ENCODE results near the gene GRAMD2B. TPM values are rescaled to one million over a fixed set of nuclear protein-coding genes. Genes with fewer than 3 reads are reported as not detected.

GRAMD2B gene
- total and polyA plus RNA-seq, 3 donors from 2014 or later, result 10.8 to 35.0 (median 23.5) TPM

GRCh38 chr5:126490167-126490940, 67.1 kb downstream of the GRAMD2B start:
- 63 to 68% methylated on average over 12 of the region's 12 CpGs for WGBS, 2 donors
- Histone ChIP-seq H3K36me3 (ENCODE audit: low read depth, missing control alignments) (no peaks in the 10 kb centered on the region), H3K27ac (peak overlapping the region; percentile 20 to 75), H3K27me3 (no peaks in the 10 kb centered on the region), H3K4me3 (no peak overlapping the region), H3K9me3 (no peaks in the 10 kb centered on the region), H3K4me1 (peaks cover 24% of the 10 kb centered on the region)
- DNase-seq, result peak; percentile 53
- intact Hi-C loops (cut with DNase I; ENCODE audit: low total_unique reads), result no loop called here
- TF ChIP-seq POLR2A (IDR thresholded peaks at IDR 0.05) (no peak), CTCF (IDR thresholded peaks at IDR 0.05) (peak in 1 of 3 experiments; percentile 10)

GRCh38 chr5:126492939-126493338, 69.7 kb downstream of the GRAMD2B start:
- Histone ChIP-seq H3K9me3 (no peaks in the 10 kb centered on the region), H3K27me3 (no peaks in the 10 kb centered on the region), H3K36me3 (ENCODE audit: low read depth, missing control alignments) (no peaks in the 10 kb centered on the region), H3K4me3 (no peak overlapping the region), H3K27ac (peak overlapping the region in 1 of 2 donors; percentile 75), H3K4me1 (peaks cover 19% of the 10 kb centered on the region)
- peak; percentile 52 for DNase-seq
- peak in 2 of 3 experiments; percentile 32 to 45 for TF ChIP-seq CTCF (IDR thresholded peaks at IDR 0.05)
- TF ChIP-seq POLR2A (IDR thresholded peaks at IDR 0.05), result no peak
- intact Hi-C loops (cut with DNase I; ENCODE audit: low total_unique reads), result no loop called here
- 47 to 54% methylated on average over 8 of the region's 8 CpGs for WGBS, 2 donors

GRCh38 chr5:126494393-126494792, 71.2 kb downstream of the GRAMD2B start:
- DNase-seq, result no peak
- no peak overlapping the region for H3K4me3 ChIP-seq
- 94 to 98% methylated on average over 3 of the region's 3 CpGs for WGBS, 2 donors
- no peaks in the 10 kb centered on the region for H3K9me3 ChIP-seq
- no peaks in the 10 kb centered on the region for H3K27me3 ChIP-seq
- TF ChIP-seq CTCF (IDR thresholded peaks at IDR 0.05) (no peak), POLR2A (IDR thresholded peaks at IDR 0.05) (no peak)
- H3K36me3 ChIP-seq (ENCODE audit: low read depth, missing control alignments), result no peaks in the 10 kb centered on the region
- peak overlapping the region in 1 of 2 donors; percentile 75 for H3K27ac ChIP-seq
- intact Hi-C loops (cut with DNase I; ENCODE audit: low total_unique reads), result no loop called here
- peaks cover 19% of the 10 kb centered on the region for H3K4me1 ChIP-seq

GRCh38 chr5:126497506-126497905, 74.3 kb downstream of the GRAMD2B start:
- TF ChIP-seq CTCF (IDR thresholded peaks at IDR 0.05), result no peak
- no peak for TF ChIP-seq POLR2A (IDR thresholded peaks at IDR 0.05)
- Histone ChIP-seq H3K4me1 (peaks cover 19% of the 10 kb centered on the region), H3K27ac (peak overlapping the region in 1 of 2 donors; percentile 68), H3K36me3 (ENCODE audit: low read depth, missing control alignments) (no peaks in the 10 kb centered on the region), H3K4me3 (no peak overlapping the region), H3K9me3 (no peaks in the 10 kb centered on the region), H3K27me3 (no peaks in the 10 kb centered on the region)
- 49 to 62% methylated on average over 5 of the region's 5 CpGs for WGBS, 2 donors
- DNase-seq, result no peak
- intact Hi-C loops (cut with DNase I; ENCODE audit: low total_unique reads), result no loop called here

- intact Hi-C loops (cut with DNase I; ENCODE audit: low total_unique reads), result no loop called here
- Histone ChIP-seq H3K27me3 (no peaks in the 10 kb centered on the region), H3K4me1 (peaks cover 11% of the 10 kb centered on the region), H3K9me3 (no peaks in the 10 kb centered on the region), H3K4me3 (no peak overlapping the region), H3K27ac (no peak overlapping the region), H3K36me3 (ENCODE audit: low read depth, missing control alignments) (no peaks in the 10 kb centered on the region)
- WGBS, 2 donors, result 65 to 66% methylated on average over 2 of the region's 2 CpGs
- TF ChIP-seq CTCF (IDR thresholded peaks at IDR 0.05), result no peak
- no peak for TF ChIP-seq POLR2A (IDR thresholded peaks at IDR 0.05)
- no peak for DNase-seq
Observed at GRCh38 chr5:126499278-126499677, 76.1 kb downstream of the GRAMD2B start.
